IMR-90 (cell line): Measurements from ENCODE around the gene BEAN1. TPM values are rescaled to one million over a fixed set of nuclear protein-coding genes. Genes with fewer than 3 reads are reported as not detected.

Experiments used
- ATAC-seq: fragments of 200-7000 bp; cut with Tn5 transposase; 2 replicates; pipeline ENCODE4 v1.9.1; 2020; ENCODE audit warnings: low read depth, mild to moderate bottlenecking, moderate library complexity
- BruUV-seq: library from RNA; stranded (reverse); fragments of 400-500 nt; replicated peaks from 2 replicates; lab custom pipeline; 2021; lab: Mats Ljungman, UMichigan
- CTCF ChIA-PET: fragments of 300-600 bp; formaldehyde crosslinking; extraction: SDS; loops from one replicate; lab custom pipeline; 2021; ENCODE audit warnings: antibody characterized with exemption; lab: Yijun Ruan, JAX
- POLR2A ChIA-PET: fragments of 300-600 bp; sonication (Branson Sonifier 250); formaldehyde crosslinking; loops from one replicate; lab custom pipeline; 2022; ENCODE audit warnings: antibody characterized with exemption; ENCODE audit not compliant: unreplicated experiment; lab: Charles Lee
- DNase-seq: peaks from one replicate; pipeline ENCODE4 v3.0.0; 2013
- H2AFZ ChIP-seq: replicated peaks from 2 replicates; pipeline ENCODE3; 2013; ENCODE audit warnings: low read length, mild to moderate bottlenecking; ENCODE audit not compliant: poor library complexity
- H2AK5ac ChIP-seq: 2 replicates; pipeline ENCODE4 v1.6.1; 2013; ENCODE audit warnings: low read depth, low read length, inconsistent platforms
- H2AK9ac ChIP-seq: replicated peaks from 2 replicates; pipeline ENCODE3; 2013; ENCODE audit warnings: mild to moderate bottlenecking, low read depth, low read length, moderate library complexity; ENCODE audit not compliant: poor library complexity
- H2BK120ac ChIP-seq: 2 replicates; pipeline ENCODE4 v1.6.1; 2013; ENCODE audit warnings: low read depth, low read length, inconsistent platforms
- H2BK15ac ChIP-seq: 3 replicates; pipeline ENCODE4 v1.6.1; 2013; ENCODE audit warnings: low read depth, low read length, inconsistent platforms
- H2BK20ac ChIP-seq: 2 replicates; pipeline ENCODE4 v1.6.1; 2013; ENCODE audit warnings: low read depth, mild to moderate bottlenecking, inconsistent platforms, low read length, moderate library complexity
- H2BK5ac ChIP-seq: 2 replicates; pipeline ENCODE4 v1.6.1; 2013; ENCODE audit warnings: mild to moderate bottlenecking, low read depth, low read length, inconsistent platforms; ENCODE audit not compliant: poor library complexity, severe bottlenecking
- H3K14ac ChIP-seq: replicated peaks from 2 replicates; pipeline ENCODE4 v1.6.1; 2013; ENCODE audit warnings: low read depth, low read length, inconsistent platforms
- H3K18ac ChIP-seq: 2 replicates; pipeline ENCODE4 v1.6.1; 2013; ENCODE audit warnings: low read depth, low read length, control low read depth
- H3K23ac ChIP-seq: 2 replicates; pipeline ENCODE4 v1.6.1; 2013; ENCODE audit warnings: low read depth, low read length, inconsistent platforms
- H3K27ac ChIP-seq: 2 replicates; pipeline ENCODE4 v1.5.1; 2013; ENCODE audit warnings: mild to moderate bottlenecking, control low read depth, low read length; ENCODE audit not compliant: insufficient read depth
- H3K27me3 ChIP-seq: 2 replicates; pipeline ENCODE4 v1.6.1; 2013; ENCODE audit warnings: low read length; ENCODE audit not compliant: control insufficient read depth, insufficient read depth
- H3K36me3 ChIP-seq: 2 replicates; pipeline ENCODE4 v1.6.1; 2013; ENCODE audit warnings: low read length, mixed read lengths; ENCODE audit not compliant: control insufficient read depth, insufficient read depth
- H3K4ac ChIP-seq: 2 replicates; pipeline ENCODE4 v1.6.1; 2013; ENCODE audit warnings: low read depth, low read length, inconsistent platforms
- H3K4me1 ChIP-seq: 2 replicates; pipeline ENCODE4 v1.6.1; 2013; ENCODE audit warnings: low read length, mixed read lengths; ENCODE audit not compliant: control insufficient read depth, insufficient read depth
- H3K4me2 ChIP-seq: 2 replicates; pipeline ENCODE4 v1.6.1; 2013; ENCODE audit warnings: low read depth, mild to moderate bottlenecking, control low read depth, low read length, moderate library complexity
- H3K4me3 ChIP-seq: 2 replicates; pipeline ENCODE4 v1.5.1; 2013; ENCODE audit warnings: low read depth, mild to moderate bottlenecking, control low read depth, low read length, moderate library complexity; ENCODE audit not compliant: insufficient read depth
- H3K56ac ChIP-seq: 2 replicates; pipeline ENCODE4 v1.6.1; 2013; ENCODE audit warnings: low read length, inconsistent platforms; ENCODE audit not compliant: insufficient read depth; ENCODE audit errors: extremely low read depth
- H3K79me1 ChIP-seq, 2 experiments: 2 replicates each; pipeline ENCODE4 v1.6.1; 2013; ENCODE audit warnings: low read length in 2 of 2, inconsistent platforms in 1 of 2, low read depth in 1 of 2
- H3K9ac ChIP-seq: 2 replicates; pipeline ENCODE4 v1.6.1; 2013; ENCODE audit warnings: low read depth, low read length, control low read depth
- H3K9me1 ChIP-seq: 2 replicates; pipeline ENCODE4 v1.6.1; 2013; ENCODE audit warnings: low read length, inconsistent platforms; ENCODE audit not compliant: insufficient read depth
- H3K9me3 ChIP-seq: 2 replicates; pipeline ENCODE4 v1.6.1; 2013; ENCODE audit warnings: low read length; ENCODE audit not compliant: control insufficient read depth, insufficient read depth
- H4K20me1 ChIP-seq: 2 replicates; pipeline ENCODE4 v1.6.1; 2013; ENCODE audit warnings: low read length, inconsistent platforms; ENCODE audit not compliant: insufficient read depth
- H4K5ac ChIP-seq: 2 replicates; pipeline ENCODE4 v1.6.1; 2013; ENCODE audit warnings: mild to moderate bottlenecking, low read depth, low read length, control low read depth
- H4K8ac ChIP-seq, 2 experiments: 2 replicates each; pipeline ENCODE4 v1.6.1; 2013; ENCODE audit warnings: low read depth in 2 of 2, low read length in 2 of 2, control low read depth in 1 of 2, inconsistent platforms in 1 of 2
- H4K91ac ChIP-seq: 2 replicates; pipeline ENCODE4 v1.6.1; 2013; ENCODE audit warnings: low read depth, low read length, inconsistent platforms; ENCODE audit not compliant: insufficient read depth
- BHLHE40 ChIP-seq: fragments of 150-350 bp; IDR thresholded peaks from 2 replicates; pipeline ENCODE4 v1.6.1; 2016; ENCODE audit warnings: mild to moderate bottlenecking, low read depth, low read length
- FOS ChIP-seq: fragments of 150-350 bp; IDR thresholded peaks from 2 replicates; pipeline ENCODE4 v1.6.1; 2016; ENCODE audit warnings: low read depth, low read length
- MAZ ChIP-seq: IDR thresholded peaks from 2 replicates; pipeline ENCODE4 v1.6.1; 2012; ENCODE audit warnings: low read depth, mild to moderate bottlenecking, low read length, improper control_type of control experiment, moderate library complexity, borderline replicate concordance
- MXI1 ChIP-seq: IDR thresholded peaks from 2 replicates; pipeline ENCODE4 v1.6.1; 2012; ENCODE audit warnings: low read depth, mild to moderate bottlenecking, low read length, moderate library complexity, borderline replicate concordance
- NFE2L2 ChIP-seq: fragments of 150-350 bp; IDR thresholded peaks from 2 replicates; pipeline ENCODE4 v1.6.1; 2016; ENCODE audit warnings: low read depth, mild to moderate bottlenecking, low read length
- RAD21 ChIP-seq: IDR thresholded peaks from 2 replicates; pipeline ENCODE4 v1.6.1; 2012; ENCODE audit warnings: low read length, improper control_type of control experiment
- RFX5 ChIP-seq: IDR thresholded peaks from 2 replicates; pipeline ENCODE4 v1.8.0; 2012; ENCODE audit warnings: low read depth, mild to moderate bottlenecking, low read length, moderate library complexity
- WGBS, 2 experiments: methylation state at CpG; one replicate each; pipeline versions ENCODE4 v1.1.5 to v1.1.7; 2013; ENCODE audit warnings: missing lambda C conversion rate in 2 of 2; ENCODE audit not compliant: insufficient read length in 1 of 2; ENCODE audit errors: extremely low coverage in 2 of 2; 5-methylcytosine and 5-hydroxymethylcytosine counted together
- dilution Hi-C: fragments of 300-500 bp; cut with HindIII; formaldehyde crosslinking; loops from one replicate; pipeline ENCODE4 v1.14.3; 2018; ENCODE audit warnings: low sequenced_read_pairs; ENCODE audit not compliant: unreplicated experiment
- in situ Hi-C: fragments of 300-500 bp; cut with MboI; formaldehyde crosslinking; loops from 3 replicates; pipeline ENCODE4 v1.14.3; 2019; ENCODE audit warnings: low sequenced_read_pairs, inconsistent platforms, mixed read lengths
- intact Hi-C: fragments of 100-400 bp; cut with micrococcal nuclease; formaldehyde crosslinking; loops from 2 replicates; pipeline ENCODE4 v1.10.0; 2022
- polyA plus RNA-seq, 3 experiments: library from polyadenylated mRNA; depleted of rRNA; stranded (reverse); fragments of >200 nt; gene quantifications; 2 replicates each; pipeline ENCODE4 v1.2.3, GENCODE V29; 2012; ENCODE audit warnings: low replicate concordance in 1 of 3
- total RNA-seq: library from RNA; depleted of rRNA; stranded (reverse); fragments of >200 nt; gene quantifications from 2 replicates; pipeline ENCODE4 v1.2.3, GENCODE V29; 2012
- TF ChIP-seq, protein P1 (sequence below): conservative IDR thresholded peaks from 2 replicates; pipeline ENCODE4 v1.5.1; 2012; ENCODE audit warnings: mild to moderate bottlenecking, low read depth, low read length, improper control_type of control experiment
- TF ChIP-seq, protein P2 (sequence below): fragments of 150-350 bp; IDR thresholded peaks from 2 replicates; pipeline ENCODE4 v1.6.1; 2017; ENCODE audit warnings: mild to moderate bottlenecking, antibody characterized with exemption, low read length, low read depth

Gene BEAN1
- total and polyA plus RNA-seq, 2 of the 4 experiments (the other 2 are of a cell fraction) = not detected

DNA sequence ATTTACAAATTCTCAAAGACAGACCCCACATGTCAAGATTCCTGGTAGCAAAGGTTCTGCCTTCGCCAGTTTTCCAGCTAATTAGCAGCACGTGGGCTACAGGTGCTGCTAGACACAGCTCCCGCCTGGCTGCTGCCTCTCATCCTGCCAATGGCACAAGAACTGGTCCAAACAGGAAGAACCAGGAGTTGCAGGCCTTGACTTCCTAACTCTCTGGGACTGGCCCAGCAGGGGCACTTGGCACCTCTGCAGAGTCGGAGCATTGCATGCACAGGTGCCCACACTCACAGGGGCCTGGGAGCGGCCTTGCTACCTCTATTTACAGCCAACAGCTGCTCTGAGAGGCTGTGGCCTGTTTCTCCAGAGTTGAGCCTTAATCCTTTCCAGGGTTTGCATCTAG is 83.2 kb downstream of the BEAN1 start:
- H3K9me1 ChIP-seq = peaks cover 27% of the 10 kb centered on the region
- no peak overlapping the region for H2AFZ ChIP-seq
- H3K27ac ChIP-seq = no peak overlapping the region
- H3K4me3 ChIP-seq = no peak overlapping the region
- intact Hi-C loops (no loop called here), in situ Hi-C loops (no loop called here), dilution Hi-C loops (no loop called here)
- H3K27me3 ChIP-seq = no peaks in the 10 kb centered on the region
- ChIA-PET CTCF (no interaction called here), POLR2A (interaction anchor here (0.6 kb wide), 1 partner anchor 77 kb away, joined by 10 read pairs; no protein-coding TSS in a partner anchor)
- H3K4ac ChIP-seq = no peak overlapping the region
- no peak overlapping the region for H3K18ac ChIP-seq
- ATAC-seq (no peak), DNase-seq (no peak)
- no peak overlapping the region for H2BK15ac ChIP-seq
- H3K9me3 ChIP-seq = no peaks in the 10 kb centered on the region
- TF ChIP-seq MAZ (no peak), NFE2L2 (no peak), FOS (no peak), BHLHE40 (no peak), MXI1 (no peak), RAD21 (no peak), RFX5 (no peak)
- TF ChIP-seq, protein P1, sequence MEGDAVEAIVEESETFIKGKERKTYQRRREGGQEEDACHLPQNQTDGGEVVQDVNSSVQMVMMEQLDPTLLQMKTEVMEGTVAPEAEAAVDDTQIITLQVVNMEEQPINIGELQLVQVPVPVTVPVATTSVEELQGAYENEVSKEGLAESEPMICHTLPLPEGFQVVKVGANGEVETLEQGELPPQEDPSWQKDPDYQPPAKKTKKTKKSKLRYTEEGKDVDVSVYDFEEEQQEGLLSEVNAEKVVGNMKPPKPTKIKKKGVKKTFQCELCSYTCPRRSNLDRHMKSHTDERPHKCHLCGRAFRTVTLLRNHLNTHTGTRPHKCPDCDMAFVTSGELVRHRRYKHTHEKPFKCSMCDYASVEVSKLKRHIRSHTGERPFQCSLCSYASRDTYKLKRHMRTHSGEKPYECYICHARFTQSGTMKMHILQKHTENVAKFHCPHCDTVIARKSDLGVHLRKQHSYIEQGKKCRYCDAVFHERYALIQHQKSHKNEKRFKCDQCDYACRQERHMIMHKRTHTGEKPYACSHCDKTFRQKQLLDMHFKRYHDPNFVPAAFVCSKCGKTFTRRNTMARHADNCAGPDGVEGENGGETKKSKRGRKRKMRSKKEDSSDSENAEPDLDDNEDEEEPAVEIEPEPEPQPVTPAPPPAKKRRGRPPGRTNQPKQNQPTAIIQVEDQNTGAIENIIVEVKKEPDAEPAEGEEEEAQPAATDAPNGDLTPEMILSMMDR = no peak
- TF ChIP-seq, protein P2, sequence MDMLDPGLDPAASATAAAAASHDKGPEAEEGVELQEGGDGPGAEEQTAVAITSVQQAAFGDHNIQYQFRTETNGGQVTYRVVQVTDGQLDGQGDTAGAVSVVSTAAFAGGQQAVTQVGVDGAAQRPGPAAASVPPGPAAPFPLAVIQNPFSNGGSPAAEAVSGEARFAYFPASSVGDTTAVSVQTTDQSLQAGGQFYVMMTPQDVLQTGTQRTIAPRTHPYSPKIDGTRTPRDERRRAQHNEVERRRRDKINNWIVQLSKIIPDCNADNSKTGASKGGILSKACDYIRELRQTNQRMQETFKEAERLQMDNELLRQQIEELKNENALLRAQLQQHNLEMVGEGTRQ = no peak
- no peak overlapping the region for H3K23ac ChIP-seq
- 91% methylated on average over 3 of the region's 5 CpGs; no CpG with 5 or more reads in 1 of the 2 experiments for WGBS, 2 experiments
- H3K79me1 ChIP-seq = peaks cover 0 to 11% of the 10 kb centered on the region in 2 experiments; a peak in 1 of 4 replicates
- H2BK20ac ChIP-seq = no peak overlapping the region
- peaks cover 2% of the 10 kb centered on the region; the same call in 1 of the 2 replicates for H4K20me1 ChIP-seq
- no peak overlapping the region for H2BK5ac ChIP-seq
- no peak overlapping the region for H2AK5ac ChIP-seq
- no peak overlapping the region for H4K5ac ChIP-seq
- H4K8ac ChIP-seq = no peak overlapping the region
- no peak overlapping the region for H2AK9ac ChIP-seq
- H3K4me2 ChIP-seq = no peak overlapping the region
- H4K91ac ChIP-seq = no peak overlapping the region
- H3K14ac ChIP-seq = no peak overlapping the region
- peaks cover 3% of the 10 kb centered on the region; the same call in 1 of the 2 replicates for H3K36me3 ChIP-seq
- no TSS peak for BruUV-seq
- H3K9ac ChIP-seq = no peak overlapping the region
- no peak overlapping the region for H3K56ac ChIP-seq
- H2BK120ac ChIP-seq = no peak overlapping the region
- peaks cover 19% of the 10 kb centered on the region for H3K4me1 ChIP-seq
